AG04449 (cell line): Measurements from ENCODE around the gene ELF2.

Experiments
- CTCF ChIA-PET: fragments of 350-600 bp; formaldehyde crosslinking; extraction: SDS; loops from one replicate; lab custom pipeline; 2021; ENCODE audit warnings: antibody characterized with exemption; lab: Yijun Ruan, JAX
- POLR2A ChIA-PET: fragments of 400-600, 350-600 bp; formaldehyde crosslinking; extraction: SDS; loops from one replicate; lab custom pipeline; 2020; ENCODE audit warnings: antibody characterized with exemption, inconsistent platforms; lab: Yijun Ruan, JAX
- DNase-seq: peaks from one replicate; pipeline ENCODE4 v3.0.0-alpha.2; 2010; ENCODE audit warnings: low read depth, low spot score
- H3K4me3 ChIP-seq: 2 replicates; pipeline ENCODE4 v1.5.1; 2011; ENCODE audit warnings: low read depth, mild to moderate bottlenecking, control low read depth, low read length
- CTCF ChIP-seq: IDR thresholded peaks from one replicate; pipeline ENCODE4 v1.5.1; 2011; ENCODE audit warnings: mild to moderate bottlenecking, moderate library complexity, low read length, control low read depth, inconsistent platforms; ENCODE audit not compliant: insufficient read depth; ENCODE audit errors: missing control alignments

The ELF2 gene

GRCh38 chr4:139177869-139178619 is 1.0 kb upstream of the ELF2 start:
- no peak for TF ChIP-seq CTCF
- peak; percentile 38 for DNase-seq
- POLR2A ChIA-PET = interaction anchor here (0.6 to 1.1 kb wide), 2 partner anchors 94 to 95 kb away, joined by 3 to 4 read pairs; no protein-coding TSS in a partner anchor

GRCh38 chr4:139176302-139177048 is 543 bp downstream of the ELF2 start:
- no peak for TF ChIP-seq CTCF
- CTCF ChIA-PET = interaction anchor here (0.9 to 4.1 kb wide), 7 partner anchors 9 to 281 kb away, joined by 3 to 22 read pairs (median 6); no protein-coding TSS in a partner anchor
- peak overlapping the region; percentile 86 for H3K4me3 ChIP-seq
- no peak for DNase-seq
- POLR2A ChIA-PET = interaction anchor here (0.6 to 1.1 kb wide), 5 partner anchors 47 to 94 kb away, joined by 3 to 5 read pairs (median 3); no protein-coding TSS in a partner anchor

More at GRCh38 chr4:139177869-139178619, 1.0 kb upstream of the ELF2 start:
- peak overlapping the region; percentile 86 for H3K4me3 ChIP-seq
- CTCF ChIA-PET = interaction anchor here (0.7 to 4.1 kb wide), 4 partner anchors 10 to 147 kb away, joined by 3 to 22 read pairs (median 8); no protein-coding TSS in a partner anchor

GRCh38 chr4:139175646-139176301 is 1.2 kb downstream of the ELF2 start:
- TF ChIP-seq CTCF = no peak
- ChIA-PET CTCF (interaction anchor here (0.9 to 4.1 kb wide), 5 partner anchors 77 to 282 kb away, joined by 3 to 22 read pairs (median 6); no protein-coding TSS in a partner anchor), POLR2A (no interaction called here)
- DNase-seq = no peak
- H3K4me3 ChIP-seq = peak overlapping the region; percentile 86

GRCh38 chr4:139171876-139172691 is 4.9 kb downstream of the ELF2 start:
- DNase-seq = no peak
- CTCF ChIA-PET = interaction anchor here (0.7 to 2.8 kb wide), 7 partner anchors 13 to 142 kb away, joined by 3 to 10 read pairs (median 5); no protein-coding TSS in a partner anchor
- H3K4me3 ChIP-seq = no peak overlapping the region
- POLR2A ChIA-PET = no interaction called here
- no peak for TF ChIP-seq CTCF

GRCh38 chr4:139170932-139171331 is 6.1 kb downstream of the ELF2 start:
- POLR2A ChIA-PET = no interaction called here
- no peak for DNase-seq
- TF ChIP-seq CTCF = no peak
- no peak overlapping the region for H3K4me3 ChIP-seq
- CTCF ChIA-PET = interaction anchor here (1.0 to 2.8 kb wide), 2 partner anchors 10 to 140 kb away, joined by 3 to 8 read pairs; no protein-coding TSS in a partner anchor
